ENCODE measurements around the gene PDE6C.

PDE6C gene

DNA sequence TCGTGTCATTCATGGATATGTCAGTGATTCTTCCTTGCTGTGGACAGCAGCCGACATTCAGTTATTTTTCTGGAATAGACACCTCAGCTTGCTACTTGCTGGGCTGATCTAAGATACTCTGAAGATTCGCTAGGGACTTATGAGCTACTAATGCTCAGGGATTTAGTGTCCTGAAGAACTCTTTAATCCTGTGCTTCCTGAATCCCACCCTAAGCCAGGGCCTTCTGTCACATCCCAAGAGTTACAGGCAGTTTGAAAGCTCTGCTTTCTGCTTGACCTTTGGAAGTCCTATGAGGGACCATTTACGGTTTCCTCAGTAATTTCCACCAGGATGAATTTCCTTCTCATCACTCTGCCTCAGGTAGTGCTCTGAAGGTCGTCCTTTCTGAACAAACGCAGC, at the start of gene PDE6C:
Gene PDE6C, plus strand, starts transcription at position 227 of the 400 bp plus-strand sequence. CDS start 189 bp downstream, outside the sequence.
- DNase-seq, result no peak

GRCh38 chr10:93565446-93565845, 46.9 kb upstream of the PDE6C start:
- no peak for DNase-seq

DNA sequence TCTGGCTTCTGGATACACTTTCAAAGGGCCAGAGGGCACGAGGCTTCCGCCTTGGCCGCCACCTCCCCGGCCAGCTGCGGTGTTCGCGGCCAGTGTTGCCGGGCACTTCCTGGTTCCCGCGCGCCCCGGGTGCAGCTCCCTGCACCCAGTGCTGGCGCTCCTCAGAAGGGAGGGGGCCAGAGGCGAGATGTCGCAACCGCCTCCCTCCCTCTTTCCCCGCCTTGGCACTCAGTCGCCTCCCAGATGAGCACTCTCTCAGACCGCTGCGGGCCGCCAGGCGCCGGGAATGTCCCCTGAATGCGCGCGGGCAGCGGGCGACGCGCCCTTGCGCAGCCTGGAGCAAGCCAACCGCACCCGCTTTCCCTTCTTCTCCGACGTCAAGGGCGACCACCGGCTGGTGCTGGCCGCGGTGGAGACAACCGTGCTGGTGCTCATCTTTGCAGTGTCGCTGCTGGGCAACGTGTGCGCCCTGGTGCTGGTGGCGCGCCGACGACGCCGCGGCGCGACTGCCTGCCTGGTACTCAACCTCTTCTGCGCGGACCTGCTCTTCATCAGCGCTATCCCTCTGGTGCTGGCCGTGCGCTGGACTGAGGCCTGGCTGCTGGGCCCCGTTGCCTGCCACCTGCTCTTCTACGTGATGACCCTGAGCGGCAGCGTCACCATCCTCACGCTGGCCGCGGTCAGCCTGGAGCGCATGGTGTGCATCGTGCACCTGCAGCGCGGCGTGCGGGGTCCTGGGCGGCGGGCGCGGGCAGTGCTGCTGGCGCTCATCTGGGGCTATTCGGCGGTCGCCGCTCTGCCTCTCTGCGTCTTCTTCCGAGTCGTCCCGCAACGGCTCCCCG, 45.7 kb upstream of the PDE6C start, which contains the start of gene FFAR4:
Gene FFAR4, plus strand, starts transcription at position 231 of the 842 bp plus-strand sequence. Its CDS starts 56 bp downstream, at position 287.
- peak; percentile 38 for DNase-seq

DNA sequence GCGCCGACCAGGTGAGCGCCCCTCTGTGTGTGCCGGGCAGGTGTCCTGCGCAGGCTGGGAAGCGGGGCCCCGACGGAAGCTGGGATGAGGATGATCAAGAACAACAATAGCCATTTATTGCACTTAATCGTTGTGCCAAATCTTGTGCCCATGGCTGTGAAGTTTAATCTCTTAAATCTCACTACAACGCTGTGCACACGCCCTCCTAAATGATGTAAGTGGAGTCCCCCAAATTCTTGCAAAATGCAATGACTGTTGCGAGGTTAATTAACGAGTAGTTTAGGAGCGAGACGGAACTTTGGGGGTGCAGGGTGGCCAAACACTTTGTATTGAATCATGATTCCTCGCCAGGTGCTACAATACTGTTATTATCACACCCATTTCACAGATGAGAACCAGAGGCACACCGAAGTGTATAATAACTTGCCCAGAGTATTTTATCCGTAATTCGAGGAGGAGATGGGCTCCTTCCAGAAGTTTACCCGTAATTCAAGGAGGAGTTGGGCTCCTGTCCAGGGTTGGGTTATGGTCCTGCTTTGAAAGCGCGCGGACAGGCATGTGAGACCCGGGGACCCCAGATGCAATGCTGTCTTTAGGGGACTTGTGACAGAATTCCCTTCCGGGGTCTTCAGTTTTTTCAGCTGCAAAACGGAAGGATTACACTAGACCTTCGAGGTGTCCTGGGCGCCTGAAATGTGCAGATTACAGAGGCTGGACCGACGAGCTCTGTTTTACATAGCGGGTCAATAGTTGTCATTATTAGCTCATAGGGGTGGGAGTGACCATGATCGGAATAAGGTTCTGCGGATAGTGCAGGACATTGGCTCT, 44.8 kb upstream of the PDE6C start:
- no peak for DNase-seq

GRCh38 chr10:93568105-93568390, 44.3 kb upstream of the PDE6C start:
- no peak for DNase-seq

GRCh38 chr10:93570383-93570782, 42.0 kb upstream of the PDE6C start:
- DNase-seq, result no peak

GRCh38 chr10:93572606-93573005, 39.7 kb upstream of the PDE6C start:
- DNase-seq, result no peak

DNA sequence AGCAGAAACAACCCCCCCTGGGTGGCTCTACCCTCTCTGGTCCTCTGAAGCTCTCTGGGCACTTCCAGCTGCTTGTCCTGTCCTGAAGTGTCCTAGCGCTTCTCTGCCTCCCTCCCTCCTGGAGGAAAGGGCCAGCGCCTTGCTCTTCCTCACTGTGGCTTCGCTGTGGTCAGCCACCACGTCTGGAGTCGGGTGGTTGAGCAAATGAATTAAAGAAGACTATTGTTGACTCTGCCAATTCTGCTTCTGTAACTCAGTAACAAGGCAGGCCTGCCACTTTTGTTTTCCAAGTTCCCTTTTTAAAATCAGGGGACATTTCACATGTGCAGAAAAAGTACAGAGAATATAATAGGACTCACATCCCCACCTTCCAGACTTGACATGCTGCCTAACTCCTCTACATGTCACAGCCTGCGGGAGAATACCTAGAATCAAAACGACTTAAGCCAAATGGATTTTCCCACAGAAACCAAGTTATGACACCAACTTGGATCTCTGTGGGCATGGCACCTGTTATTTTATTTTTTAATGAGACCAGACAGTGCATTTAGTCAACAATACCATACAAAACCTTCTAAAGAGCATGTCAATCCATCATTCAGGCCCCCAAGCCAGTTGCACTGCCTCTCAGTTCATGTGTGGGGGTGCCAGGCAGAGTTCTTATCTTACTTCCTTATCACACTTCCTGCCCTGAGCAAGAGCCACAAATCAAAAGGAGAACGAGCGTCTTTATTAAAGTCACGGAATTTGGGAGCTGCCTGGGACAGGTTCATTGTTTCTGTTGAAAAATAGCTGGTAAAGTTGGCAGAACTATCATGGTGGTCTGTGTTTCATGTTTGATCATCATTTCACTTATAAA, 39.1 kb upstream of the PDE6C start:
- peak; percentile 46 for DNase-seq

- DNase-seq, result no peak
These were observed 38.4 kb upstream of the PDE6C start for GRCh38 chr10:93573924-93574323.

- DNase-seq, result peak; percentile 82
These were observed 35.4 kb upstream of the PDE6C start for GRCh38 chr10:93576888-93577287.

GRCh38 chr10:93577565-93577964, 34.8 kb upstream of the PDE6C start:
- DNase-seq, result no peak

- DNase-seq, result no peak
These were observed 33.2 kb upstream of the PDE6C start for GRCh38 chr10:93579089-93579488.

GRCh38 chr10:93579985-93580711, 32.2 kb upstream of the PDE6C start:
- DNase-seq, result no peak

DNA sequence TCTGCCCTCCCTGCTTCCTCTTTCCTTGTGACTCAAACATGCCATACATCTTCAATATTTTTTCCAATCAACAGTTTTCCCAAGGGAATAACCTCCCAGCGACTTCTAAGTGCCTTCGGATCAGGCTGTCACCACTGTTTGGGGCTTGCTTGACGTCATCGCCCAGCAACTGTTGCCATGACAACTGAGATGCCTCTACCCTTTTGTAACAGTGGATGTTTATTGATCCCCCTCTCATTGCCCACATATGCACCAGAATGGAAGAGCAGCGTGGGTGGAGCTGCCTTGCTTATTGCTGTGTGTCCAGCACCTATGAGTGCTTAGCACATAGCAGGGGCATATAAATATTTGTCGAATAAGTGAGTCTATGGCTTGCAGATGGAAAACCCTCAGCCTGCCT, 31.5 kb upstream of the PDE6C start:
- DNase-seq, result peak; percentile 65

GRCh38 chr10:93584445-93584844, 27.9 kb upstream of the PDE6C start:
- no peak for DNase-seq

- no peak for DNase-seq
These were observed 22.4 kb upstream of the PDE6C start for GRCh38 chr10:93589648-93590562.

DNA sequence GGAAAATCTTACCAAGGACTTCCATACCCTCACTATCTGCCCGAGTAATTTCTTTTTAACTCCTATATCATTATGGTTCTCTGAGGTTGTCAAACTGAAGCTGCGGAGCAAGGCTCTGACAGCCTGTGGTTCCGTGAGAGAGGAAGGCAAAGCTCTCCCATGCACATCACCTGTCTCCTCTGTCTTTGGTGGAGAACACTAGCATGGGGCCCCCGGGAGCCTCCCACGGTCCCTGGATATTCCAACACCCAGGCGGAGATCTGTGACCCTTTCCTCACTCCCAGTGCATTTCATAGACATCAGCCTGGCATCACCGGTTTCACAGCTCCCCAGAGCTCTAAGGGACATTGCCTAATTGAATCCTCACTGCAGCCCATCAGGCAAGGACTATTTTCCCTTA, 21.7 kb upstream of the PDE6C start:
- no peak for DNase-seq

GRCh38 chr10:93591065-93591808, 21.1 kb upstream of the PDE6C start:
- DNase-seq, result no peak

GRCh38 chr10:93593254-93593653, 19.1 kb upstream of the PDE6C start:
- DNase-seq, result no peak

DNA sequence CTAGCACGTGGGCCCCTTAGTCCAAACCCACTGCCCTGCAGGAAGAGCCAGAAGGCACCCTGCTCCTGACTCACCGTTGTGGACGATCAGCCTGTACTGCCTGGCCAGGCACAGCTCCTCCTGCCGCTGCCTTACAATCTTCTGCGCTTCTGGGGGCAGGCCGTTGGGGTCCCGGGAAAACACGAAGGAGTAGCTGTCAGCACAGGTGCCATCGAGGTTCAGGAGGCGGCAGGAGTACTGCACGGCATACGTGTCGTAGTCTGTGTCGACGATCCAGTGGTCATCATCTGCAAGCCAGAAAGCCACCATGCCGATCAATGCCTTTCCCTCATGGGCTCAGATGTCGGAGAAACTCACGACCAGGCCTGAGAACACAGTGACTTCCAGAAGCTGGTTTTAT, 18.6 kb upstream of the PDE6C start:
- no peak for DNase-seq

GRCh38 chr10:93594518-93594917, 17.8 kb upstream of the PDE6C start:
- no peak for DNase-seq

Measured in DMS153 (cell line).